NCI-H2227 treated with DMSO at 0.1 percent for 48 hours (cell line): ENCODE results near the gene REEP1.

Experiments
- DNase-seq: peaks from one replicate; lab custom pipeline; 2025; lab: John Stamatoyannopoulos, UW

REEP1 gene

GRCh38 chr2:86195808-86196387, 141.5 kb downstream of the REEP1 start:
- no peak for DNase-seq

GRCh38 chr2:86195055-86195807, 142.2 kb downstream of the REEP1 start, which contains the start of gene IMMT:
TSS of gene IMMT (minus strand) at chr2:86195462. CDS start at chr2:86195382, 80 bp downstream.
- peak; percentile 94 for DNase-seq

DNA sequence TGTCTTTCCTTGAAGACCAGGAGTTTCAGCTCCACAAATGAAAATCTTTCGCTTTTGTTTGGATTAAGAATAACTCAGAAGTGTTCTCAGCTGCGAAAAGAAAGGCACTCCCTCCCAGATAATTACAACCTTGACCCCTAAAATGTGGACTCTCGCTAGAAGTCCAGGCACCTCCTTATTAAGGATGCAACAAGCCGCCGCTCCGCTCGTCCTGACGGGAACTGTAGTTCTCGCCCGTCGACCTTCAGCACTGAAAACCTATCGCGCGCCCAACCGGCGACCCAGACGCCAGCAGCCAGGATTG, 142.7 kb downstream of the REEP1 start:
- no peak for DNase-seq

DNA sequence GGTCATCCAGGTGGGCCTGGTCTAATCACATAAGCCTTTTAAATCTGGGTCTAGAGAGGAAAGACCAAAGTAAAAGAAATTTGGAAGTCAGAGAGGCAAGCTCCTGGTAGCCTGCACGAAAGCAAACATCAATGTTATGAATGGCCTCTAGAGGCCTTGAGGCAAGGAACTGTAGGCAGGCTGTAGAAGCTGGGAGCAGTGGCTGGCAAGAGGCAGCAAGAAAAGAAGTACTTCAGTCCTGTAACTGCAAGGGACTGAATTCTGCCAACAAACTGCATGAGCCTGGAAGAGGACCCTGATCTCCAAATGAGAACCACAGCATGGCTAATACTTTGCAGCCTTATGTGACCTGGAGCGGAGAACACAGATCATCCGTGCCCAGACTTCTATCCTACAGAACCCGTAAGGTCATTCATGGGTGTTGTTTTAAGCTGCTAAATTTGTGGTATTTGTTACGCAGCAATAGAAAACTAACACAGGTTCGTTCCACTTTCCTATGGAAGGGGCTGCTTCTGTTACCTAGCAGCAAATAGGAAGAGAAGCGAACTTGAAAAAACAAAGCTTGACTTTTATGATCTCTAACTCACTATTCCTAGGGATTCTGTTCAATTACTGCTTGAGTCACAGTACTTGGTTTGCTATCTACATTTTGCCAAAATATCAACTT, 143.4 kb downstream of the REEP1 start:
- peak; percentile 8 for DNase-seq

DNA sequence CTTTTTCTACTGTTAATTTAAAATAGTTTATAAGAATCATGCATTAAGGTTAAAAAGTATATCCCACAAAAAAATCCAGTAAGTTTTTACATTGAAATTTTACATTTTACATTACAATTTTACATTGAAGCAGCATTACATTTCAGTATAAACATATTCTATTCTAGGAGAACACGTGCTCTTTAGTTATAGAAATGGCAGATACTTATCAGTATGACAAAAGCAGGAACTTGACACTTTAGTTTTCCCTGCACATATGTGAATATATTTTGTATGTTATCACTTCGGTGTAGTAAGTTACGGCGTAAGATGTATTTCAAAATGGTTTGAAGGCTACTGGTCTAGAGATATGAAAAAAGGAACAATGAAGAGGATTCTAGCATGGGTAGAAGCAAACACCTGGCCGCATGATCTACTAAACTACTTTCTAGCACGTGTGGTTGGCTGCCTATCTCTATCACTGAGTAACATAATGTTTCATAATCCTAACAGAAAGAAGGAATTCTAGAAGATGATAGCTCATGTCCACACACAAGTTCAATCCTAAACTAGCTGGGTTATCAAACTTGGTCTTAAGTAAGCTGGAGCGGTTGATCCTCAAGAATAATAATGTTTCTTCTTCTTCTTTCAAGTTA, 147.5 kb downstream of the REEP1 start:
- DNase-seq, result no peak

DNA sequence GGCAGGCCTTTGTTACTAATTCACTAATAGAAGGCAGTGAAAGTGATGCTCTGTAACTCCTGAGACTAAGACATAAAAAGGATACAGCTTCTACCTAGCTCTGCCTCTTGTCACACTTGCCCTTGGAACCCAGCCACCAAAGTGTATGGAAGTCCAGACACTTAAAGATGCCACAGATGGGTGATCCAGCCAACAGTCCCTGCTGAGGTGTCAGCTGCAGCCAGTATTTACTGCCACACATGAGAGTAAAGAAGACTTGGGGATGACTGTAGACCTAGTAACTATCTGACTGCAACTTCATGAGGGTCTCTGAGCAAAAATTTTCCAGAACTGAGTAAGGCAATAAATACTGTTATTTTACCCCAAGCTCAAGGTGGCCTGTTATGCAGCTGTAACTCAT, 151.0 kb downstream of the REEP1 start:
- DNase-seq, result no peak

DNA sequence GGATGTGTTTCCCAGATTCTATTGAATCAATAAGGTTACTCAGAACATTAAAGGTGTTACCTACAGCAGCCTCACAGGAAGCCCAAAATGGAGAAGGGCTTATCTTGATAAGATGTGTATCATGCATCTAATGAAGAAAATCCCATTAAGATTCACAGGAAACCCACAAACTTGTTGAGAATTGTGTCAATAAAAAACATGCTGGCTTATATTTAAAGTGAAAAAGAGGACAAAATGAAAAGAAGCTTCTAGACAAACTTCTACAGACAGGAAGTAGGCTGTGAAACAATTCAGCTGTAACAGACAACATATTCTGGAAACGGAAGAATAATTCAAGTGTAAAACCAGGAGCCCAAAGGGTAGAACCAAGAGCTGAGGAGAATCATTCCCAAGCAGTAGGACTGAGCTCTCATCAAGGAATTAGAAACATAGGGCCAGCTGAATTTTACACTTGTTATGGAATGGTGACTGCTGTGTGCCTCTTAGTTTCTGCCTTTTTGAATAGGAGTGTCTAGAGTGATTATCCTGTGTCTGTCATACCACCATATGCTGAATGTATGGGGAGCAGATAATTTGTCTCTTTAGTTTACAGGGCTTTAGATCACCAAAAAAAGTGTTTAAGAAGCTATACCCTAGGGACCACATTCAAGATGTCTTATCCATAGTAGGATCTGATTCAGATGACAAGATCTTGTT, 151.8 kb downstream of the REEP1 start:
- DNase-seq, result no peak

- DNase-seq, result no peak
Observed at GRCh38 chr2:86176597-86176996, 160.8 kb downstream of the REEP1 start.

GRCh38 chr2:86175828-86176227, 161.6 kb downstream of the REEP1 start:
- no peak for DNase-seq

DNA sequence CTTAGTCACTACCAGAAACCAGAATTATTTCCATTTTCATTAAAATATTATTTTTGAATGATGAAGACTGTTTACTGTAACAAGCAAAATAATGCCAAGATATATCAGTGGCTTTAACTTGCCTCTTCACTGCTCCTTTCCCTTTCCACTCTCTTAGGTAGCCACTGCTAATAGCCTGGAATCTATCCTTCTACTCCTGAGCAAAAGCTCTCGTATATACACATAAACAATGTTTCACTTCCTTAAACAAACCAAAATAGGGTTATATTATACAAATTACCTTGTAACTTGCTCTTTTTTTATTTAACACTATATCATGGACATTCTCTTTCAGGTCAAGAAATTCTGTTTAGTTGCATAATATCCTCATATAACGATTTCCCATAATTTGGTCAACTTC, 163.0 kb downstream of the REEP1 start:
- DNase-seq, result no peak

DNA sequence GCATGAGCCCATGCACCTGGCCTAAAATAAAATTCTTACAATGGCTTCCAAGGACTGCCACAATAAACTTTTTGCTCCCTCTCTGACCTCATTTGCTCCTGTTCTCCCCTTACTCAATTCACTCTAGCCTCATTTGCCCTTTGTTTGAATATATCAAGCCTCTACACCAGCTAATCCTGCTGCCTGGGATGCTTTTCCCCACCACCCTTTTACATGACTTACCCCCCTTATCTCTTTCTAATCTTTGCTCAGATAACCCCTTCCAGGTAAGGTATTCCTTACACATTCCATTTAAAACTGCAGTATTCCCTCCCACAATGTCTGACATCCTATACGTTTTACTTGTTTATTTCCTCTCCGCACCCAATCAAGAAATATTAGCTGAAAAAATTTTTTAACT, 164.8 kb downstream of the REEP1 start:
- DNase-seq, result no peak

DNA sequence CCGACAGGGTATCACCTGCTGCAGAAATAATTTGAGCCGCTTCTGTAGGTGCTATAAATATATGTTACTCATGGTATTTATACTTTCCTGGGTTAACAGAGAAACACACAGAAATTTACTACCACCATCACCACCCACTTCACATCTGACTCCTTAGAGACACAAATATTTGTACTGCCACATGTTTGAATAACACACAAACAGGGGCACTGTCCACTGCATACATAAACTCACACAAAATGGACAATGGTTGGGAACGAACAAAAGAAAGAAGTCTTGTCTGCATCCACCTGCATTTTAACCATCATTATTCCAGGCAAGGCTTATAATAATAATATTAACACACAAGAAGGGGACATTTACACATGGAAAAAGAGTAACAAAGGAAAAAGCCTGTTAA, 166.1 kb downstream of the REEP1 start:
- DNase-seq, result no peak

DNA sequence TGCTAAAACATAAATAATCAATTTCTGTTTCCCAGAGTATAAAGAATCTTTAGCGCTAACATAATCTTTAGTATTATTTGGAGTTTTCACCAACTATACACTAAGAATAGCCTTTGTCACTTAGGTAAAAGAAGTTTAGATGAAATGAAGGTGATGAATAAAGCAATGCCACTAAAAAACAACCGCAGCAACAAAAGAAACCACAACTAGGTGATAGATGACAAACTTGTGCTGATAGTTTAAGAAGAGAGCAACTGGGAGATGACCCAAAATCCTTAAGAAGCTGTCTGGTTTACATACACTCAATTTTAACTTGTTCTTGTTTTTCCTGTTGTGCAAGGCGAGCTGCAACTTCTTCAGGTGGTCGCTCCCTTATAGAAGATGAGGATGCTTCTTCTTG, 167.0 kb downstream of the REEP1 start:
- no peak for DNase-seq
